Mononuclear cell (primary cell): ENCODE measurements around the gene BGN. TPM values are rescaled to one million over a fixed set of nuclear protein-coding genes. Genes with fewer than 3 reads are reported as not detected.

Experiments used
- H3K27me3 ChIP-seq: 2 replicates; pipeline ENCODE4 v1.6.0; 2011; ENCODE audit warnings: low read length, control low read depth; ENCODE audit not compliant: insufficient read depth
- H3K4me1 ChIP-seq: 2 replicates; pipeline ENCODE4 v1.5.1; 2011; ENCODE audit warnings: mild to moderate bottlenecking, low read length, control low read depth; ENCODE audit not compliant: insufficient read depth
- H3K4me3 ChIP-seq: 2 replicates; pipeline ENCODE4 v1.5.1; 2011; ENCODE audit warnings: mild to moderate bottlenecking, low read length, moderate library complexity
- H3K9me3 ChIP-seq: 2 replicates; pipeline ENCODE4 v1.5.1; 2011; ENCODE audit warnings: low read depth, mild to moderate bottlenecking, control low read depth, low read length
- total RNA-seq: library from RNA; depleted of rRNA; stranded (reverse); fragments of >200 nt; gene quantifications from one replicate; pipeline ENCODE4 v1.2.3, GENCODE V29; 2012

The BGN gene
- total RNA-seq, 1 donor: not detected

GRCh38 chrX:153471663-153472280 is 23.0 kb upstream of the BGN start:
- Histone ChIP-seq H3K4me3 (no peak overlapping the region), H3K4me1 (peaks cover 14% of the 10 kb centered on the region), H3K27me3 (no peaks in the 10 kb centered on the region), H3K9me3 (no peaks in the 10 kb centered on the region)

DNA sequence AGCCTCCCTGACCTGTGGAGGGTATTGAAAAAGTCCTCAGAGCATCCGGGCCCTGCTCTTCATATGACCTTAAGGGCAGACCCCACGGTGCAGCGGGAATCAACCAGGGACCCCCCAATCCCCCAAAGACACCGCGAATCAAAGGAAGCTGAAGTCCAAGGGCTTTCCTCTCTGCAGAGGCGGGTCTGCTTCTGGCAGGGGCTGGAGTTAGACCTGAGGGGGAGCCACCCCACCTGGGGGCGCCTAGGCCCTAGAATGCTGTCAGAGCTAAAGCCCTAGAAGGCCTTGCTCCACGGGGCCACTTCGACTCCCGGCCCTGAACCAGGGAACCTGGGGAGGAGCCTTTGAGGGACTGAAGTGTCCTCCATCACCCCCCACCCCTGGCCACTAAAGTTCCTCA is 21.7 kb upstream of the BGN start:
- H3K27me3 ChIP-seq: no peaks in the 10 kb centered on the region
- peaks cover 14% of the 10 kb centered on the region for H3K4me1 ChIP-seq
- no peak overlapping the region for H3K4me3 ChIP-seq
- H3K9me3 ChIP-seq: no peaks in the 10 kb centered on the region

- Histone ChIP-seq H3K27me3 (no peaks in the 10 kb centered on the region), H3K9me3 (no peaks in the 10 kb centered on the region), H3K4me1 (peaks cover 11% of the 10 kb centered on the region), H3K4me3 (no peak overlapping the region)
Measured at GRCh38 chrX:153474266-153474665, 20.5 kb upstream of the BGN start.

- no peaks in the 10 kb centered on the region for H3K9me3 ChIP-seq
- H3K27me3 ChIP-seq: no peaks in the 10 kb centered on the region
- peaks cover 7% of the 10 kb centered on the region for H3K4me1 ChIP-seq
- no peak overlapping the region for H3K4me3 ChIP-seq
Measured at GRCh38 chrX:153474718-153475117, 20.1 kb upstream of the BGN start.

- Histone ChIP-seq H3K4me3 (no peak overlapping the region), H3K27me3 (no peaks in the 10 kb centered on the region), H3K4me1 (peaks cover 4% of the 10 kb centered on the region), H3K9me3 (no peaks in the 10 kb centered on the region)
Measured at GRCh38 chrX:153475271-153475670, 19.5 kb upstream of the BGN start.

GRCh38 chrX:153475751-153476281 is 19.0 kb upstream of the BGN start:
- no peaks in the 10 kb centered on the region for H3K27me3 ChIP-seq
- H3K4me3 ChIP-seq: no peak overlapping the region
- H3K4me1 ChIP-seq: peaks cover 4% of the 10 kb centered on the region
- H3K9me3 ChIP-seq: no peaks in the 10 kb centered on the region

DNA sequence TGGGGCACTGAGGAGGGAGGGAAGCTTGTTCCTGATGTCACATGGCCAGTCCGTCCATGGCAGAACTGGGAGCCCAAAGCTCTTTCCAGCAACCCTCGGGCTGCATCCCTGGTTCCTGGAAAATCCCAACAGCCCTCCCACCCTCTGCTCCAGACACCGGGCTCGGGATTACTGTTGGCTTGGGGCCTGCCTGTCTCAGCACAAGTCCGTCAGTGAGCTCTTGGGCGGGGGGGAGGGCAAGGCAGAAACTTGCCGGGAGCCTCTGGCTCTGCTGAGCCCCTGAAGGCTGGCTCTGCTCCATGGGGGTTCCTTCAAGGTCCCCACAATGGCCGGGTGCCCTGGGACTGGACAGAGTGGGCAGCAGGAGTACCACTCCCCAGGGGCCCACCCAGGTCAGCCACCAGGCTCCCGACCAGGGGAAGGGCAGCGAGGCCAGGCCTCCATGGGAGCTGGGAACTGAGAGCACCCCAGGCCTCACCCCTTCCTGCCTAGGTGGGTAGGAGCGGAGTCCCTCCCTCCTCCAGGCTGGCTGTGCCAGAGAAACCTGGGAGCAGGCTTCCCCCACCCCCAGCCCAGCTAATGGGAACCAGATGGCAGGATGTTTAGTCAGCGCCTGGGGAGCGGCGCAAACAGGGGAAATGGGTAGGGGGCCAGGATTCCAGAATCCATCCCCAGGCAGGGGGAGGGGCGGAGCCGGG is 18.0 kb upstream of the BGN start:
- no peaks in the 10 kb centered on the region for H3K9me3 ChIP-seq
- H3K4me3 ChIP-seq: no peak overlapping the region
- H3K4me1 ChIP-seq: peaks cover 4% of the 10 kb centered on the region
- no peaks in the 10 kb centered on the region for H3K27me3 ChIP-seq

DNA sequence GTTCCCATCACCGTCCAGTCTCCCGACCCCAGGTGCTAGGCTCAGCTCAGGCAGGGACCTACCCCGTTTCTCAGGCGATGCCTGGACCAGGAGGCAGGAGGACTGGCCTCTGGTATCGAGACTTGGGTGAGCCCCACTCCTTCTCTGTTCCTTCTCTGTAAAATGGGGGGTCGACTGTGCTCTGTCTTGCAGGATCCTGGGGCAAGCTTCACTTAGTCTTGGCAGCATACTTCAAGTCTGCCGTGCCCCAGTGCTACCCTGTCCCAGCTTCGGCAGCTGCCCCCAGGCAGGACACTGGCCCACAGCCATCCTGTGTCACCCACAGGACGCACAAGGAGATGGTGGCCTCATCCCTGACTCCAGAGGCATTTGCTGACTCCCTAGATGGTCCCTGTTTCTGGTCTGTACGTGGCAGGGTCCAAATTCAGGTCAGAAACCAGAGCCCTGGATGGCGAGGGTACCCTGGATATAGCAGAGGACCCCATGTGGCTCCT is 17.4 kb upstream of the BGN start:
- Histone ChIP-seq H3K4me1 (peaks cover 4% of the 10 kb centered on the region), H3K27me3 (no peaks in the 10 kb centered on the region), H3K4me3 (no peak overlapping the region), H3K9me3 (no peaks in the 10 kb centered on the region)

DNA sequence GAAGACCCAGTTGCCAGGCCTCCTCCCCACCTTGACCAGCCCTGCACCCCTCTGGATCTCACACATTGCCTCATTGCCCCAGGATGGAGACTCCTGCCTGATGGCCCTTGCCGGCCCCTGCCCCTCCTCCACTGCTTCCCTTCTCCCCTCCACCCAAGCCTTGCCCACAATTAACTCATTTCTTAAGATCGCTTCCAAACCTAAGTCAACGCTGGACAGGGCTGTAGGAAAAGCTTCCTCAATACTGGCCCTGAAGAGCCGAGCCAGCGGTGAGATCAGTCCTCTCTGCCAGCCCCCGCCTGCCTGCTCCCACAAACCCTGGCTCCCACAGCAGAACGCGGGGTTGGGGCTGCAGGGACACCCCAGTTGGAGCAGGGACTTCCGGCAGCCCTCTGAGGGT is 16.9 kb upstream of the BGN start:
- Histone ChIP-seq H3K9me3 (no peaks in the 10 kb centered on the region), H3K4me3 (no peak overlapping the region), H3K27me3 (no peaks in the 10 kb centered on the region), H3K4me1 (peaks cover 4% of the 10 kb centered on the region)

DNA sequence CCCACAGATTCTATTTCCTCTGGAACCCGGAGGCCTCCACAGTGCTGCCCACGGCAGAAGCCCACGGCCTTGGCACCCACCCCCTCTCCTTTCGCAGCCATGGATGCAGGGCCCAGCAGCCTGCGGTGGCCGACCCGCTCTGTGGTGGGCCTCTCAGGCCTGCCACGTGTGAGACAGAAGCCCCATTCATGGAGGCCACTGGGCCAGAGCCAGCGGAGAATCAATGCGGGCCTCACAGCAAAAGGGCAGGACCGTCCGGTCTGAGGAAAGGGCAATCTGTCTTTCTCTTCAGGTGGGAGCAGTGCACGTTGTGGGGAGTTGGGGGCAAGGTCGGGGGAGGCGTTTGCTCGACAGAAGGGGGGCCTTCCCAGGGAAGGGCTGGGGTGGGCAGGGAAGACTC is 16.0 kb upstream of the BGN start:
- no peaks in the 10 kb centered on the region for H3K27me3 ChIP-seq
- no peak overlapping the region for H3K4me3 ChIP-seq

GRCh38 chrX:153481043-153481442 is 13.7 kb upstream of the BGN start:
- H3K9me3 ChIP-seq: no peaks in the 10 kb centered on the region
- no peak overlapping the region for H3K4me3 ChIP-seq
- H3K4me1 ChIP-seq: no peaks in the 10 kb centered on the region
- H3K27me3 ChIP-seq: no peaks in the 10 kb centered on the region

More for the DNA sequence above, 16.0 kb upstream of the BGN start:
- Histone ChIP-seq H3K9me3 (no peaks in the 10 kb centered on the region), H3K4me1 (peaks cover 4% of the 10 kb centered on the region)

- Histone ChIP-seq H3K4me3 (no peak overlapping the region), H3K27me3 (no peaks in the 10 kb centered on the region)
Measured at GRCh38 chrX:153482376-153483015, 12.3 kb upstream of the BGN start.

GRCh38 chrX:153485396-153486080 is 9.2 kb upstream of the BGN start:
- Histone ChIP-seq H3K9me3 (no peaks in the 10 kb centered on the region), H3K4me3 (no peak overlapping the region), H3K27me3 (no peaks in the 10 kb centered on the region), H3K4me1 (no peaks in the 10 kb centered on the region)

More at GRCh38 chrX:153482376-153483015, 12.3 kb upstream of the BGN start:
- no peaks in the 10 kb centered on the region for H3K9me3 ChIP-seq
- H3K4me1 ChIP-seq: no peaks in the 10 kb centered on the region

DNA sequence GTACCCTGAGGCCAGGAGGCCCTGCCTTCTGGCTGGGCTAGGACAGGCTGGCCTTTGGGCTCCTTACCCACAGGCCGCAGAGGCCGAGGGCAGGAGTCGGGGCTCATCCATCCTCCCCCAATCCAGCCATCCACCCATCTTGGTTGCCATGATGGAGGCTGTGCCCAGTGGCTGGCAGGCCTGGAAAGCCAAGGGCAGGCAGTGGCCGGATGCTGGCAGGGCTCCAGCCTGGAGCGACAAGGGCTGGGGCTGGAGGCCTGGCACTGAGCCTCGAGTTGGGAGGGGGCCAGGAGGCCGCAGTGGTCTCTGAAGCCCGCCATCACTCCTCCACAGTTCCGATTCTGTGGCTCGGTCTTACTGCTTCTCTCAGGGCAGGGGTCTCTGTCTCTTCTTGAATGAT is 8.6 kb upstream of the BGN start:
- no peaks in the 10 kb centered on the region for H3K27me3 ChIP-seq
- no peak overlapping the region for H3K4me3 ChIP-seq
- H3K4me1 ChIP-seq: no peaks in the 10 kb centered on the region
- no peaks in the 10 kb centered on the region for H3K9me3 ChIP-seq

DNA sequence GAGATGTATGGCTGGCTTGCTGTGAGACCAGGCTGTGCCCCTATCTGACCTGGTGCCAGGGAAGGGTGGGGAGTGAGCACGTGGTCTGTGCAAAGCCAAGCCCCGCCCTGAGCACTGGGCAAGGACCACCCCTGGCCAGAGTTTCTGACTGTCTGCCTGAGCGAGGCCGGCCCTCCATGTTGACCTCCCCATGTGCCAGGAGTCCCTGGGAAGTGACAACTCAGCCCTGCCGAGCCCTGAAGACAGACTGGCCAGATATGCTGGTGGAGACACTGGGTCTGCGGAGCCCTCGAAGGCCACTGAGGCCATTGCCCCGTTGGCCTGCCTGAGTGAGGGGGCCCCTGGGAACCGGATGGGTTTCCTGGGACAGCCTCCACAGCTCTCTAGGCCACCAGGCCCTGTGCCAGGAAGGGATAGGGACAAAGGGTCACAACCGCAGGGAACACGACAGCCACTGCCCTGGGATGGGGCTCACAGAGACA is 7.1 kb upstream of the BGN start:
- no peaks in the 10 kb centered on the region for H3K27me3 ChIP-seq
- no peaks in the 10 kb centered on the region for H3K4me1 ChIP-seq
- no peak overlapping the region for H3K4me3 ChIP-seq
- H3K9me3 ChIP-seq: no peaks in the 10 kb centered on the region
